ENCODE measurements around the gene CDH23. TPM values are rescaled to one million over a fixed set of nuclear protein-coding genes. Genes with fewer than 3 reads are reported as not detected.

CDH23 gene
- total and polyA plus RNA-seq, 2 donors (not counting 1 experiment from before 2014, with no cell fraction given): 0.37 to 0.89 TPM

- Histone ChIP-seq H4K20me1 (ENCODE audit: control insufficient read depth, insufficient read depth, low read length, poor library complexity, severe bottlenecking) (no peaks in the 10 kb centered on the region), H3K4me2 (replicated peaks; ENCODE audit: low read depth, low read length, poor library complexity, severe bottlenecking) (no peak overlapping the region), H3K27ac (ENCODE audit: low read length in 2 of 2) (no peak overlapping the region), H3K9ac (ENCODE audit: low read length) (no peak overlapping the region), H3K9me3 (ENCODE audit: control extremely low read depth in 1 of 3, control insufficient read depth in 2 of 3, insufficient read depth in 1 of 3, low read length in 2 of 3) (peaks cover 0 to 7% (median 0%) of the 10 kb centered on the region in 3 donors), H3K79me2 (ENCODE audit: control insufficient read depth, insufficient read depth, low read length) (no peaks in the 10 kb centered on the region), H3K27me3 (replicated peaks in 1 of 4; ENCODE audit: control extremely low read depth in 1 of 4, control insufficient read depth in 3 of 4, insufficient read depth in 4 of 4, low read length in 3 of 4) (peaks cover 0 to 13% (median 0%) of the 10 kb centered on the region in 4 experiments), H2AFZ (ENCODE audit: insufficient read depth, low read depth, low read length, poor library complexity, severe bottlenecking) (no peak overlapping the region), H3K4me3 (ENCODE audit: control extremely low read depth in 1 of 5, extremely low read depth in 1 of 5, insufficient read depth in 1 of 5, low read depth in 2 of 5, low read length in 4 of 5) (no peak overlapping the region), H3K36me3 (replicated peaks in 1 of 2; ENCODE audit: control extremely low read depth in 1 of 2, control insufficient read depth in 1 of 2, extremely low read depth in 1 of 2, insufficient read depth in 2 of 2, low read length in 1 of 2) (no peaks in the 10 kb centered on the region), H3K4me1 (ENCODE audit: control insufficient read depth in 2 of 2, insufficient read depth in 2 of 2, low read length in 2 of 2) (no peaks in the 10 kb centered on the region)
- H3K27ac Mint-ChIP-seq: no peak overlapping the region
- POLR2A ChIA-PET: interaction anchor here (0.6 kb wide), 1 partner anchor 269 kb away, joined by 3 read pairs; no protein-coding TSS in a partner anchor
- H3K27me3 Mint-ChIP-seq: peaks cover 29% of the 10 kb centered on the region
- H3K9me3 Mint-ChIP-seq (ENCODE audit: insufficient read depth): no peaks in the 10 kb centered on the region
- DNase-seq (no peak), ATAC-seq (ENCODE audit: low read depth) (no peak)
- WGBS (ENCODE audit: insufficient coverage): 93% methylated on average over 5 of the region's 5 CpGs
- TF ChIP-seq EZH2 (IDR thresholded peaks at IDR 0.05; ENCODE audit: borderline replicate concordance, insufficient read depth, low read depth, low read length, poor library complexity, severe bottlenecking) (no peak), CTCF (IDR thresholded peaks at IDR 0.05) (no peak)
- CTCF ChIA-PET: no interaction called here
- H3K4me1 Mint-ChIP-seq: peaks cover 3% of the 10 kb centered on the region
- H3K4me3 Mint-ChIP-seq: no peak overlapping the region
- intact Hi-C loops (cut with micrococcal nuclease): no loop called here
Measured at GRCh38 chr10:71525092-71525491, 128.4 kb downstream of the CDH23 start.

DNA sequence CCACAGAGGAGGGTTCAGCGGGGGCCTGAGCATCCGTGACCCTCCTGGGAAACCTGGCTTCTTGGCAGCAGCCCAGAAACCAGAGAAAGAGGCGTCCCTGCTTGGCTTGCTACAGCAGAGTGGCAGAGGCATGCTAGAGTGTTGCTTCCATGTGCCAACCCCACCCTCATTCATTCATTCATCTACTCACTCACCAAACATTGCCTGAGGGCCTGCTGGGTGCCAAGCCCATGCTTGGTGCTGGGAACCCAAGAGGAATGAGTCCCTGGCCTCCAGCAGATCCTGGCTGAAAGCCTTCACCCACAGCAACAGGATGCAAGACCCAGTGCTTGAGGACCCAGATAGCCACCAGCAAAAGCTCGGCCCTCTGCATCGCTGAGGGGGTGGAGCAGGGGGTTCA, 129.0 kb downstream of the CDH23 start:
- Histone ChIP-seq H3K36me3 (replicated peaks in 1 of 2; ENCODE audit: control extremely low read depth in 1 of 2, control insufficient read depth in 1 of 2, extremely low read depth in 1 of 2, insufficient read depth in 2 of 2, low read length in 1 of 2) (no peaks in the 10 kb centered on the region), H3K4me1 (ENCODE audit: control insufficient read depth in 2 of 2, insufficient read depth in 2 of 2, low read length in 2 of 2) (no peaks in the 10 kb centered on the region), H3K9ac (ENCODE audit: low read length) (no peak overlapping the region), H3K4me3 (ENCODE audit: control extremely low read depth in 1 of 5, extremely low read depth in 1 of 5, insufficient read depth in 1 of 5, low read depth in 2 of 5, low read length in 4 of 5) (no peak overlapping the region), H3K4me2 (replicated peaks; ENCODE audit: low read depth, low read length, poor library complexity, severe bottlenecking) (no peak overlapping the region), H3K27me3 (replicated peaks in 1 of 4; ENCODE audit: control extremely low read depth in 1 of 4, control insufficient read depth in 3 of 4, insufficient read depth in 4 of 4, low read length in 3 of 4) (peaks cover 0 to 13% (median 0%) of the 10 kb centered on the region in 4 experiments), H4K20me1 (ENCODE audit: control insufficient read depth, insufficient read depth, low read length, poor library complexity, severe bottlenecking) (no peaks in the 10 kb centered on the region), H3K79me2 (ENCODE audit: control insufficient read depth, insufficient read depth, low read length) (no peaks in the 10 kb centered on the region), H3K9me3 (ENCODE audit: control extremely low read depth in 1 of 3, control insufficient read depth in 2 of 3, insufficient read depth in 1 of 3, low read length in 2 of 3) (peaks cover 0 to 7% (median 0%) of the 10 kb centered on the region in 3 donors), H3K27ac (ENCODE audit: low read length in 2 of 2) (no peak overlapping the region), H2AFZ (ENCODE audit: insufficient read depth, low read depth, low read length, poor library complexity, severe bottlenecking) (no peak overlapping the region)
- 80% methylated on average over 5 of the region's 5 CpGs for WGBS (ENCODE audit: insufficient coverage)
- H3K27me3 Mint-ChIP-seq: peaks cover 29% of the 10 kb centered on the region
- CTCF ChIA-PET: no interaction called here
- H3K4me3 Mint-ChIP-seq: no peak overlapping the region
- intact Hi-C loops (cut with micrococcal nuclease): no loop called here
- TF ChIP-seq EZH2 (IDR thresholded peaks at IDR 0.05; ENCODE audit: borderline replicate concordance, insufficient read depth, low read depth, low read length, poor library complexity, severe bottlenecking): no peak
- no peak for TF ChIP-seq CTCF (IDR thresholded peaks at IDR 0.05)
- no peaks in the 10 kb centered on the region for H3K9me3 Mint-ChIP-seq (ENCODE audit: insufficient read depth)
- no peak overlapping the region for H3K27ac Mint-ChIP-seq
- DNase-seq (no peak), ATAC-seq (ENCODE audit: low read depth) (no peak)
- H3K4me1 Mint-ChIP-seq: peaks cover 3% of the 10 kb centered on the region
- POLR2A ChIA-PET: interaction anchor here (0.6 kb wide), 1 partner anchor 50 kb away, joined by 3 read pairs; no protein-coding TSS in a partner anchor
